ENCODE results near the gene PGF.
"Not testable (repeated sequence)": the region's sequence is repeated elsewhere in the genome, so short reads cannot be mapped to it uniquely, and the experiment has no call there.

Gene PGF

GRCh38 chr14:74931744-74932143, 23.7 kb downstream of the PGF start:
- H3K4me3 ChIP-seq (ENCODE audit: low read depth, low read length); DNase-seq (ENCODE audit: low read depth): not testable (repeated sequence)

GRCh38 chr14:74929242-74929641, 26.2 kb downstream of the PGF start:
- DNase-seq (ENCODE audit: low read depth), result no peak
- H3K4me3 ChIP-seq (ENCODE audit: low read depth, low read length), result no peak overlapping the region

DNA sequence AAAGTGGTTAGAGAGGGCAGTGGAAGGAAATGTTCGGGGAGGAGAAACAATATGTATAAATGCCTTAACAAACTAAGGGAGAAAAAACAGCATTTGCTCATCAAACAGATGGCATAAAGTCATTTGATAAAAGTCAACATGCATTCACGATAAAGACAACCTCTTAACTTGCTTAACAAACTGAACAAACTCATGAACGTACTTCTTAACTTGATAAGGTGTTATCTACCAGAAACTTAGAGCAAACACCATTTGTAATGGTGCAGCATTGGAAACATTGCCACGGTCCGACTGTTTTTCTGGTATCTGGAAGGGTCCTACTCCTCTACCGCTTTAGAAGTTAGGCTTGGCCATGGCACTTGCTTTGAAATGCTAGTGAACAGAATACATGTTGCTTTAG, 28.2 kb downstream of the PGF start:
- H3K4me3 ChIP-seq (ENCODE audit: low read depth, low read length), result no peak overlapping the region
- DNase-seq (ENCODE audit: low read depth), result no peak

GRCh38 chr14:74924061-74924460, 31.3 kb downstream of the PGF start:
- no peak for DNase-seq (ENCODE audit: low read depth)
- no peak overlapping the region for H3K4me3 ChIP-seq (ENCODE audit: low read depth, low read length)

- DNase-seq (ENCODE audit: low read depth), result no peak
- H3K4me3 ChIP-seq (ENCODE audit: low read depth, low read length), result peak within 1 kb of the TSS; percentile 43
These were observed 32.5 kb downstream of the PGF start, which contains the start of gene RPS6KL1 for GRCh38 chr14:74922752-74923401. Gene RPS6KL1, minus strand, starts transcription at chr14:74923260. Its CDS starts 1,719 bp downstream, at chr14:74921541.

DNA sequence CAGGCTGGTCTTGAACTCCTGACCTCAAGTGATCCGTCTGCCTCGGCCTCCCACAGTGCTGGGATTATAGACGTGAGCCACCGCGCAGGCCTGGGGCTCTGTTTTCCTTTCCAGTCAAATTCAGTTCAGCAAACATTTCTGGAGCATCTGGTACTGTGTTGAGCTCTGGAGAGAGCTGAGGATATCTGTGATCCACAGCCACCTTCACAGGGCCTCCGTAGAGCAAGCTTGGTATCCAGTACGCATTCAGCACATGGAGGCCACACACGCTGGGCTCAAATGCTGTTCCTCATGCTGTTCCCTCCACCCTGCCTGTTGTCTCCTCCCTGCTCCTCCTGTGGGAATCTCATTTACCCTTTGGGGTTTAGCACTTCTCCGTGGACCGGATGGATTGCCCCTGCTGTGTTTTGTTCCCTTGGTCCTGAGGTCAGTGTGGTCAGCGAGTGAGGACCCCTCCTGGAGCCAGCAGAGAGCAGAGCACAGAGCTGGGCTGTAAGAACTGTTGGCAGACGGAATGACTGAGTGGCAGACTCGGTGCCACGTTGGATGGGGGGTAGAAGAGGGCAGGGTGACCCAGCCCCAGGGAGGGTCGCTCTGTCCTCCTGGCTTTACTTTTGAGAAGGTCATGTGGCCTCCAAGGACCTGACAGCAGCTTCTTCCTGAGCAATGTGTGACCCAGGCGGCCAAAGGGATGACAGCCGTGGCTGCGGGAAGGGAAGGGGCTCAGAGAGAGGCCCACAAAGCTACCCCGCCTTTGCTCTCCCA, 33.2 kb downstream of the PGF start:
- H3K4me3 ChIP-seq (ENCODE audit: low read depth, low read length), result no peak overlapping the region

GRCh38 chr14:74921053-74921620, 34.3 kb downstream of the PGF start:
- no peak overlapping the region for H3K4me3 ChIP-seq (ENCODE audit: low read depth, low read length)
- DNase-seq (ENCODE audit: low read depth), result no peak

More for the DNA sequence above, 33.2 kb downstream of the PGF start:
- no peak for DNase-seq (ENCODE audit: low read depth)

DNA sequence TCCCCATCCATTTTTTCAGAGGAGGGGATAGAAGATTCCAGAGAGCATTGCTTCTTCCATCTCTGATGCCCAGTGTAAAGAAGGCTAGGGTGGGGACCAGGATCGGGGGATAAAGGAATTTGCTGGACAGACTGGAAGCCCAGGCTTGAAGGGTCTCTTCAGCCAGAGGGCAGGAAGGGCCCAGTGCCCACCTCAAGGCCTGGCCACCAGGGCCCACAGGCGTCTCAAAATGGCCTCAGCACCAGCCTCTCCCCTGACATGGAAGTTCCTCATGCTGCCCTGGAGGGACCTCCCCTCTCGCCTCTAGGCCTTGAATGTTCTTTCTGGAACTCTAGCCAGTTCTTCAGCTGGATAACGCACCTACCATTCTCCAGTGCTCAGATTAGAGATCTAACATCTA, 35.1 kb downstream of the PGF start:
- no peak overlapping the region for H3K4me3 ChIP-seq (ENCODE audit: low read depth, low read length)
- no peak for DNase-seq (ENCODE audit: low read depth)

DNA sequence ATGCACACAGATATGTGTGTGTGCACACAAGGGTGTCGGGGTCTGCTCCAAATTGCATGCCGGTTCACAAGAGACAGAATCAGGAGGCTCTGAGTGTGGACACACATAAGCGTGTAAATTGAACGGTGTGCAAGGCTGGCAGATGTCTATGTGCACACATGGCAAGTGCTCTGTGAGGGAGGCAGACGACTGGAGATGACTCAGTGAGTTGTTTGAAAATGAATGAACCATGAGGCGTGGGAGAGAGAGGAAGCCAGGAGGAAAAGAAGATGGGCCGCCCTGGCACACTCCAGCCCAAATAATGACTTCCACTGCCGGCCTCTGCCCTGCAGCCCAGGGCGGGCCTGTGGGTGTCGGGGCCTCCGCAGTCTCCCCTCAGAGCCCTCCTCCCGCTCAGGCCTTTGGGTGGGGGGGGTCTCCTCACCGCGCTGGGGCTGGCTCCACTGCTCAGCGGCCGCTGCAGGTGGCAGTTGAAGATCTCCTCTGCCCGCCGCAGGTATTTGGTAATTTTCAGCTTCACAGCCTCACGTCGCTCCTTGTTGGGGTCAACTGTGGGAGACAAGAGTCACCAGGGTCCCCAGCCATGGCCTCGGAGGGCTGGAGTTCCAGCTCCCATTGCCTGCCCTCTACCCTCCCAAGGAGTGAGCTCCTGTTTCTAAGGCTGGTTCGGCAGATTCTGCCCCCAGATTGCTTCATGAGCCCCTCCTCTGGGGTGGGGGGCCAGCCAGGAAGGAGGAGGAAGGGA, 35.8 kb downstream of the PGF start:
- DNase-seq (ENCODE audit: low read depth), result no peak
- H3K4me3 ChIP-seq (ENCODE audit: low read depth, low read length), result no peak overlapping the region

- H3K4me3 ChIP-seq (ENCODE audit: low read depth, low read length), result no peak overlapping the region
- DNase-seq (ENCODE audit: low read depth), result no peak
These were observed 37.0 kb downstream of the PGF start for GRCh38 chr14:74918380-74918779.

DNA sequence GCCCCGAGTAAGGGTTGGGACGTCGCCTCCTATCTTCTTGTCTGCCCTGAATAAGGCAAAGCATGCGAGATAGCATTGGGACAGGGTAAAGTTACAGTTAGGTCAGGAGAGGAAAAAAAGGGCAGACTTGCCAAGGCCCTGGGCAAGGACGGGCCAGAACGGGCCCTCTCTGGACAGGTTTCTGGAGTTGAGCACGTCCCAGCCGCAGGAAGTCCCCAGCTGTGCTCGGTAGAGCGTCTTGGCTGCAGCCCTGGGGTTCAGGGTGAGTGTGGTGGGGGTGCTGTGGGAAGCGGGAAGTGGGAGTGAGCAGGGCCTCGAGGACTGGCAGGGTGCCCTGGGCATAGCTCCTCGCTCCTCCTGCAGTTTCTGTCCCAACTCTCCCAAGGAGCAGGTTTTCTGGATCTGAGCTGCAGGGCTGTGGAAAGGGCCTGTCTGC, 37.7 kb downstream of the PGF start:
- no peak for DNase-seq (ENCODE audit: low read depth)
- H3K4me3 ChIP-seq (ENCODE audit: low read depth, low read length), result no peak overlapping the region

DNA sequence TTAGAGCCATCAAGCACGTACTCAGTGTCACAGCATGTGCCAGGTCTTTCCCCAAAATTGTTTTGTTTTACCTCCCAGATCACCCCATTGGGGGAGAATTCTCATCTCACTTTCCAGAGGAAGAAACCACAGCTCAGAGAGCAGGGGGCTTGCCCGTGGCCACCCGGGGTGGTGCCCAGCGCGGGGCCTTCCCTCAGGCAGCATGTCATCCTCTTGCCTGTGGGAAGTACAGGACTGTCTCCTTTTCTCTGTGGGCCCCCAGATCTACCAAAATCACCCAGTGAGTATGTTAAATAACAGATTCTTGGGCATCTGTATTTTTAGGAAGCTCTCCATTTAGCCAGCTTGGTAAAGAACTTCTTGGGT, 38.2 kb downstream of the PGF start:
- DNase-seq (ENCODE audit: low read depth), result no peak

GRCh38 chr14:74915826-74916225, 39.6 kb downstream of the PGF start:
- no peak overlapping the region for H3K4me3 ChIP-seq (ENCODE audit: low read depth, low read length)
- no peak for DNase-seq (ENCODE audit: low read depth)

More for the DNA sequence above, 38.2 kb downstream of the PGF start:
- no peak overlapping the region for H3K4me3 ChIP-seq (ENCODE audit: low read depth, low read length)

GRCh38 chr14:74915426-74915825, 40.0 kb downstream of the PGF start:
- no peak overlapping the region for H3K4me3 ChIP-seq (ENCODE audit: low read depth, low read length)
- DNase-seq (ENCODE audit: low read depth), result no peak

GRCh38 chr14:74913986-74914573, 41.3 kb downstream of the PGF start:
- DNase-seq (ENCODE audit: low read depth), result no peak
- no peak overlapping the region for H3K4me3 ChIP-seq (ENCODE audit: low read depth, low read length)

DNA sequence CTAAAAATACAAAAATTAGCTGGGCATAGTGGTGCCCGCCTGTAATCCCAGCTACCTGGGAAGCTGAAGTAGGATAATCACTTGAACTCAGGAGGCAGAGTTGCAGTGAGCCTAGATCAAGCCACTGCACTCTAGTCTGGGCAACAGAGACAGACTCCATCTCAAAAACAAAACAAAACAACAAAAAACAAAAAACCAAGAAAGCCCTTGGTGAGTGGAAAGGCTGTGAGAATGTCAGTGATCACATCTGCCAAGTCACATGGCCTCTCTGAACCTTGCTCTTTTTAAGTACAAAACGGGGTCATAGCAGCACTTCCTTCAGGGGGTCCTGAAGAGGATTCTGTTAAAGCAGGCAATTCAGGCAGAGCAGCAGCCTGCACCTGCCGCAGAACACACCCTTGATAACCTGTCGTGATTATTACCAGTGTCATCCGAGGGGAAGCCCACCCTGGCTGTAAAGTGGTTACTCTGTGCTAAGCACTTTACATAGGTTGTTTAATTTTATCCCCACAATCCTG, 41.9 kb downstream of the PGF start:
- H3K4me3 ChIP-seq (ENCODE audit: low read depth, low read length), result no peak overlapping the region
- no peak for DNase-seq (ENCODE audit: low read depth)

DNA sequence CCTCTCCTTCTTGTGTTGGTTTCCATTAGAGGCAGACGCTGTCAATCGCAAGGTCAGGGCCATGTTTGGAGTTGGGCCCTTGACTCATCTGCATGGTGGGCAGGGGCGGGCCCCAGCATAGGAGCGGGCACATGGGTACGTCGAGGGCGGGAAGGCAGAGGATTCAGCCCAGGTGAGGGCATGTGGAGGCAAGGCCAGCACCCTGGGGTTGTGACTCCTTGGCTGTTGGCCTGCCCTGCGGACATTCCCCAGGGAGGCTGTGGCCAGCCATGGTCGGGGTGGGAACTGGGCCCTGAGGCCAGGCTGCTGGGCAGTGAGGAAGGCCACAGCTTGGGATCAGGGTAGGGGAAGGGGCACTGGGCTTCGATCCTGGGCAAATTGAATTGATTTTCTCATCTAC, 42.6 kb downstream of the PGF start:
- no peak for DNase-seq (ENCODE audit: low read depth)

GRCh38 chr14:74912111-74912510, 43.3 kb downstream of the PGF start:
- no peak for DNase-seq (ENCODE audit: low read depth)
- no peak overlapping the region for H3K4me3 ChIP-seq (ENCODE audit: low read depth, low read length)

More for the DNA sequence above, 42.6 kb downstream of the PGF start:
- no peak overlapping the region for H3K4me3 ChIP-seq (ENCODE audit: low read depth, low read length)

DNA sequence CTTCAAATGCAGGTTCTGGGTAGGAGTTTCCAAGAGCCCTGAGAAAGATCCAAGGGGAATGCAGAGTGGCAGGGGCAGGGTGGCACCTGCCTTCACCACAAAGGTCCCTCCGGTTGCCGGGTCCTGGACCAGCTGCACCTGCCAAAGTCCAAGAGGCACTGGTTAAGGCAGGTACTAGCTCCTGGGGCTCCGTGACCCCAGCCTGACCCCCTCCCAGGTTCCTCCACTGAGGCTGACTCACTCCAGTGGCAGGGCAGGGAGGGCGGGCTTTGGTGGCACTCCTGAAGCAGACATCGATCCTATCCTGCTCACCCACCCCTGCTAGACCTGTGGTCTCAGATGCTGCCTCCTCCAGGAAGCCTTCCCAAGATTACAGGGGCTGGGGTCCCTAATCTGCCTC, 43.7 kb downstream of the PGF start:
- DNase-seq (ENCODE audit: low read depth), result no peak
- H3K4me3 ChIP-seq (ENCODE audit: low read depth, low read length), result no peak overlapping the region
